Heart left ventricle (tissue), 16 donors: ENCODE results near the gene SV2A. TPM values are rescaled to one million over a fixed set of nuclear protein-coding genes. Genes with fewer than 3 reads are reported as not detected.
"Not testable (repeated sequence)": the region's sequence is repeated elsewhere in the genome, so short reads cannot be mapped to it uniquely, and the experiment has no call there.

ENCODE experiments used
- ATAC-seq, 4 donors: fragments of 200-7000 bp; cut with Tn5 transposase; one replicate each; pipeline ENCODE4 v1.9.1; 2020 to 2022; ENCODE audit warnings: moderate library complexity in 4 of 4, mild to moderate bottlenecking in 3 of 4, moderate number of reproducible peaks in 1 of 4
- DNase-seq, 5 donors: peaks; one replicate each; pipeline ENCODE4 v3.0.0-alpha.2; 2020
- H3K27ac ChIP-seq, 12 donors: fragments of 200-600 bp; sonication (generic) in 4 of 12; one replicate each; pipeline versions ENCODE4 v1.5.0 to v1.8.0; 2016 to 2022; ENCODE audit warnings: mild to moderate bottlenecking in 2 of 12
- H3K27me3 ChIP-seq, 9 donors: fragments of 200-600 bp; sonication (generic) in 2 of 9; one replicate each; pipeline versions ENCODE4 v1.5.1 to v1.8.0; 2016 to 2022; ENCODE audit warnings: mild to moderate bottlenecking in 3 of 9
- H3K36me3 ChIP-seq, 9 donors: fragments of 200-600 bp; sonication (generic) in 2 of 9; one replicate each; pipeline versions ENCODE4 v1.5.0 to v1.8.0; 2018 to 2022; ENCODE audit warnings: mild to moderate bottlenecking in 2 of 9
- H3K4me1 ChIP-seq, 12 donors: fragments of 200-600 bp; sonication (generic) in 4 of 12; one replicate each; pipeline versions ENCODE4 v1.5.0 to v1.8.0; 2016 to 2022; ENCODE audit warnings: mild to moderate bottlenecking in 3 of 12
- H3K4me3 ChIP-seq, 12 donors: fragments of 200-600 bp; sonication (generic) in 4 of 12; one replicate each; pipeline versions ENCODE4 v1.5.0 to v1.8.0; 2017 to 2022; ENCODE audit warnings: mild to moderate bottlenecking in 9 of 12, moderate library complexity in 4 of 12
- H3K9me3 ChIP-seq, 12 donors: fragments of 200-600 bp; sonication (generic) in 4 of 12; one replicate each; pipeline versions ENCODE4 v1.5.0 to v1.8.0; 2016 to 2022; ENCODE audit warnings: mild to moderate bottlenecking in 1 of 12
- POLR2A ChIP-seq, 2 donors: fragments of 450-650 bp; IDR thresholded peaks; one replicate each; pipeline ENCODE4 v1.6.1; 2017; ENCODE audit warnings: antibody characterized with exemption in 2 of 2, mild to moderate bottlenecking in 2 of 2, moderate library complexity in 2 of 2
- WGBS, 4 donors: extraction: QIAGEN DNeasy Blood & Tissue Kit in 2 of 4; methylation state at CpG; one replicate each; pipeline versions ENCODE4 v1.1.5 to v1.1.7; 2013 to 2018; 5-methylcytosine and 5-hydroxymethylcytosine counted together
- intact Hi-C, 10 donors: fragments of 100-400 bp; cut with DNase I; formaldehyde crosslinking; loops; one replicate each; pipeline versions ENCODE4 v1.11.1 to v1.14.2; 2022
- polyA plus RNA-seq, 2 donors: library from polyadenylated mRNA; stranded (reverse); fragments of 200-250 nt; gene quantifications; one replicate each; pipeline ENCODE4 v1.2.3, GENCODE V29; 2013
- total RNA-seq, 9 donors: library from RNA; depleted of rRNA in 2 of 9; stranded (reverse); fragments of >200 nt in 2 of 9; fragmentation: NEBNext Ultra II Directional in 3 of 9; extraction: Animal tissue kit (Norgen Biotek cat#: 25700) in 3 of 9; gene quantifications; one replicate each; pipeline versions ENCODE4 v1.1.0 to v1.2.4, GENCODE V29; 2016 to 2023
- TF ChIP-seq, protein P1 (sequence below), 12 donors: fragments of 200-600 bp; sonication (generic) in 4 of 12; IDR thresholded peaks; one replicate each; pipeline versions ENCODE4 v1.5.0 to v1.8.0; 2018 to 2022; ENCODE audit warnings: antibody characterized with exemption in 12 of 12, mild to moderate bottlenecking in 5 of 12
- donor health status: ischemic (EF 13 %, LVEDD 7.1; RV severe dilation, severe dysfunction).
- donor health status: healthy with polysubstance abuse.
- donor health status: DM: no; HTN: yes; CAD: no.
- donor health status: DM: no; HTN: no; CAD: no.
- donor health status: ischemic (EF 25% LVEDD 6.9; RV normal size, moderate dysfunction).
- donor health status: ischemic (EF 25% LVEDD 5.7; RV mildly dilated, moderate dysfunction).
- donor health status: healthy.
- donor health status: DM: yes; HTN: yes; CAD: no.
- donor health status: ischemic (EF 35%, LVEDD 5.7; RV mildly dilated, moderate dysfunction).
- donor health status: nonischemic (EF 11% LVEDD 7.7; RV severe dilation, severe dysfunction).
- donor health status: DM: yes; HTN: yes; CAD: no.
- donor health status: PGD.
- donor health status: ischemic (EF 29% LVEDD 5.4; RV normal size, mild dysfunction).
- donor health status: nonischemic (EF 23%, LVEDD 6.1; RV moderate dilation, normal function).

SV2A gene
- total and polyA plus RNA-seq, 11 donors: 0.20 to 1.4 (median 0.32) TPM

DNA sequence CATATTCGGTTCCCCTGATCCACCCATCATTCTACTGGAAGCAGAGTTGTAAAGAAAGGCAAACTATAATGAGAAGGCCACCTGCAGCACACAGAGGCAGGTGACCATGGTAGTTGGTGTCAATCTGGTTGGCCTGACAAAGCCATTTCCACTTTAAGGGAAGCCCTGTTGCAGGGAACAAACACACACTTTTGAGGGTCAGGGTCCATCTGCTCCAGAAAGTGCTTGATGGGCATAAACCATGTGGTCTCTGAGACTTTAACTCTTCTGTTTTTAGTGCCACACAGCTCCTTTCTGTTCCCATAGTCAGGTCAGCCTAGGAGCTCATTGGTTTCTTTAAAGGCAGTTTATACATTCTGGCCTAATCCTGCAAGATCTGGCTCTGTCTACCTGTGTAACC lies 35.8 kb downstream of the SV2A start:
- Histone ChIP-seq H3K27me3 (no peaks in the 10 kb centered on the region), H3K27ac (no peak overlapping the region), H3K4me1 (peaks cover 0 to 28% (median 17%) of the 10 kb centered on the region in 12 donors), H3K36me3 (no peaks in the 10 kb centered on the region), H3K4me3 (no peak overlapping the region), H3K9me3 (no peaks in the 10 kb centered on the region)
- 75 to 90% (median 86%) methylated on average over 1 of the region's 1 CpG for WGBS, 4 donors
- ATAC-seq (no peak), DNase-seq (no peak)
- intact Hi-C loops: no loop called here
- TF ChIP-seq, protein P1, sequence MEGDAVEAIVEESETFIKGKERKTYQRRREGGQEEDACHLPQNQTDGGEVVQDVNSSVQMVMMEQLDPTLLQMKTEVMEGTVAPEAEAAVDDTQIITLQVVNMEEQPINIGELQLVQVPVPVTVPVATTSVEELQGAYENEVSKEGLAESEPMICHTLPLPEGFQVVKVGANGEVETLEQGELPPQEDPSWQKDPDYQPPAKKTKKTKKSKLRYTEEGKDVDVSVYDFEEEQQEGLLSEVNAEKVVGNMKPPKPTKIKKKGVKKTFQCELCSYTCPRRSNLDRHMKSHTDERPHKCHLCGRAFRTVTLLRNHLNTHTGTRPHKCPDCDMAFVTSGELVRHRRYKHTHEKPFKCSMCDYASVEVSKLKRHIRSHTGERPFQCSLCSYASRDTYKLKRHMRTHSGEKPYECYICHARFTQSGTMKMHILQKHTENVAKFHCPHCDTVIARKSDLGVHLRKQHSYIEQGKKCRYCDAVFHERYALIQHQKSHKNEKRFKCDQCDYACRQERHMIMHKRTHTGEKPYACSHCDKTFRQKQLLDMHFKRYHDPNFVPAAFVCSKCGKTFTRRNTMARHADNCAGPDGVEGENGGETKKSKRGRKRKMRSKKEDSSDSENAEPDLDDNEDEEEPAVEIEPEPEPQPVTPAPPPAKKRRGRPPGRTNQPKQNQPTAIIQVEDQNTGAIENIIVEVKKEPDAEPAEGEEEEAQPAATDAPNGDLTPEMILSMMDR (IDR thresholded peaks at IDR 0.05): no peak
- TF ChIP-seq POLR2A (IDR thresholded peaks at IDR 0.05): no peak

DNA sequence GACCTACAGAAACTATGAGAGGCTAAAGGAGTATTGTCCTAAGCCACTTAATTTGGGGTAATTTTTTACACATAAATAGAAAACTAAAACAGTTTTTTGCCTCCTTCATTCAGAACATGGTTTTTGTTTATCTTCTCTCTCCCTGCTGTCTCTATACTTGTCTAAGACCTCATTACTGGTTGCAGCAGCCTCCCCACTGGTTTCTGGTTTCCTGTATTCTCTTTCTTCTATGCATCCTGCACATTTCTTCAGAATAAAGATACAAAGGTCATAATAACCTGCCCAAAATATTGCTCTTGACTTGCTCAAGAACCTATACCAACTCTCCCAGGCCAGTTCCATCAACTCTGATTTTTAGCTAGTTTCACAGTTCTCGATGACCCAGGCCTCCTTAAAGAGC lies 38.1 kb downstream of the SV2A start:
- H3K4me1 ChIP-seq: peaks cover 0 to 20% (median 11%) of the 10 kb centered on the region in 12 donors
- H3K27ac ChIP-seq: peak overlapping the region in 1 of 12 donors; percentile 29
- WGBS, 4 donors: 73 to 97% (median 93%) methylated on average over 1 of the region's 1 CpG
- ATAC-seq (no peak), DNase-seq (no peak)
- no peak for TF ChIP-seq POLR2A (IDR thresholded peaks at IDR 0.05)
- TF ChIP-seq, protein P1 (IDR thresholded peaks at IDR 0.05): no peak
- no peaks in the 10 kb centered on the region for H3K27me3 ChIP-seq
- H3K36me3 ChIP-seq: no peaks in the 10 kb centered on the region
- no peak overlapping the region for H3K4me3 ChIP-seq
- intact Hi-C loops: no loop called here
- no peaks in the 10 kb centered on the region for H3K9me3 ChIP-seq

DNA sequence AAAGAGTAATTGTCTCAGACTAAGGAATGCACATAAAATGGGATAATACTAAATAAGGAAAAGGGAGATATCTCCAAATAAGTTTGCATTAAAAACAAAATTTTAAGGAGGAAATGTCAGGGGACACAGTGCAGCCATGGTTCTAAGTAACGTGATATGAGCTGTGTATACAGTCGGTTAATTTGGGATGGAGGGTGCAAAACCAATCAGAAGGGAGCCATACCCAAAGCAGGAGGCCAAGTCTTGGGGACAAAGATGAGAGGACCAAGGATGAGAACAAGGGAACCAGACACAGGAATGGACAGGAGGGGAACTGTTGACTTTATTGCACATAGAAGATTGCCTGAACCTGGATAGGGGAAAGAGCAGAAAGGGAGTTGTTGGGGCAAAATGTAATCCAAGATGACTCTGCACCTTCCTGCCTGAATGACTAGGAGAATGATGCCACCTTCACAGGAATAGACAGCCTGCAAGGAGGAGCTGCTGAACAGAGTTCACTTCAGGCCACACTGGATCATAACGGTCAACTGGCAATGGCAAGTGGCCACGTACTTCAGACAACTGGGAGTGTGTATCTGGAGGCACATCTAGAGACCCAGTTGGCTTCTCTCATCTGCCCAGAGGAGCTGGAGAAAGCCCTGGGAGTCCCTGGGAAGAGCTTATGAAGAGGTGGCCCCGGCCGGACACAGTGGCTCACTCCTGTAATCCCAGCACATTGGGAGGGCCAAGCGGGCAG lies 40.3 kb downstream of the SV2A start:
- H3K36me3 ChIP-seq: no peaks in the 10 kb centered on the region
- intact Hi-C loops: no loop called here
- no peaks in the 10 kb centered on the region for H3K9me3 ChIP-seq
- H3K27me3 ChIP-seq: no peaks in the 10 kb centered on the region
- peaks cover 0 to 6% (median 0%) of the 10 kb centered on the region in 12 donors for H3K4me1 ChIP-seq
- TF ChIP-seq, protein P1 (IDR thresholded peaks at IDR 0.05): no peak
- no peak for TF ChIP-seq POLR2A (IDR thresholded peaks at IDR 0.05)
- 74 to 89% (median 84%) methylated on average over 7 of the region's 7 CpGs for WGBS, 4 donors
- DNase-seq: no peak
- H3K27ac ChIP-seq: no peak overlapping the region
- H3K4me3 ChIP-seq: no peak overlapping the region
- peak in 2 of 4 donors; percentile 42 to 49 for ATAC-seq

DNA sequence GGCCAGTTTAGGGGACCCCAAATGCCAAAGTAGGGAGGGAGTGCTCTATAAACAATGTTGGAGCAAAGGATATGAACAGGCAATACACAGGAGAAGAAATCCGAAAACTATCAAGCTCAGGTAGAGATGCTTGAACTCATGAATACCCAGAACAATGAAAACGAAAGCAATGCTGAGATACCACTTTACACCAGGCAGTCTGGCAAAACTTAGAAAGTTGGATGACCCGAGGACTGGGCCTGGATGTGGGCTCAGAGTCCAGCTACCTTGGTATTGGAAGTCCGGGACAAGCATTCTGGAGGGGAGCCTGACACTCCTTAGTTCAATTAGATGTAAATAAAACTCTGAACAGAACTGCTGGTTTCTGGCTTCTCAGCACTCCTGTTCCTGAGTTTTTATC lies 44.6 kb downstream of the SV2A start:
- DNase-seq, H3K27ac ChIP-seq, H3K4me3 ChIP-seq, ATAC-seq, H3K27me3 ChIP-seq, intact Hi-C loops, H3K36me3 ChIP-seq, H3K4me1 ChIP-seq, H3K9me3 ChIP-seq: not testable (repeated sequence)
- WGBS, 4 donors: no CpG with 5 or more reads among the region's 4 CpGs

DNA sequence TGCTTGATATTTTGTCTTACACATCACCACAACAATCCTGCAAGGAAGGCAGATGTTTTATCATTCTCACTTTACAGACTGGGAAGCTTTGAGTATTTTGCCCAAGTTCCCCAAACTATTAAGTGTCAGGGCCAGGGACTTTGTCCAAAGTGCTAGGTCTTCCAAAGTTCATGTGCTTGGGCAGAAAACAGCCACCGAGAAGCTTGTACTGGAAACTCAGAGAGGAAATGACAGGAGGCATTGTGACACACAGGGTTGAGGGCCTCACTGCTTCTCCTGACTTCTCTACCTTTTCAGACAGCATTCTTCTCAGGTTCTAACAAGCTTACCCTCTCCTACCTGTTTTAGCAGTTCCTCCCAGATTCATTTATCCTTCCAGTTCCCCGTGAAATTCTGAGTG lies 50.8 kb downstream of the SV2A start:
- H3K9me3 ChIP-seq, ATAC-seq, H3K36me3 ChIP-seq, H3K27ac ChIP-seq, intact Hi-C loops, H3K4me1 ChIP-seq, H3K4me3 ChIP-seq, H3K27me3 ChIP-seq, DNase-seq: not testable (repeated sequence)
- WGBS, 4 donors: no CpG with 5 or more reads among the region's 2 CpGs

DNA sequence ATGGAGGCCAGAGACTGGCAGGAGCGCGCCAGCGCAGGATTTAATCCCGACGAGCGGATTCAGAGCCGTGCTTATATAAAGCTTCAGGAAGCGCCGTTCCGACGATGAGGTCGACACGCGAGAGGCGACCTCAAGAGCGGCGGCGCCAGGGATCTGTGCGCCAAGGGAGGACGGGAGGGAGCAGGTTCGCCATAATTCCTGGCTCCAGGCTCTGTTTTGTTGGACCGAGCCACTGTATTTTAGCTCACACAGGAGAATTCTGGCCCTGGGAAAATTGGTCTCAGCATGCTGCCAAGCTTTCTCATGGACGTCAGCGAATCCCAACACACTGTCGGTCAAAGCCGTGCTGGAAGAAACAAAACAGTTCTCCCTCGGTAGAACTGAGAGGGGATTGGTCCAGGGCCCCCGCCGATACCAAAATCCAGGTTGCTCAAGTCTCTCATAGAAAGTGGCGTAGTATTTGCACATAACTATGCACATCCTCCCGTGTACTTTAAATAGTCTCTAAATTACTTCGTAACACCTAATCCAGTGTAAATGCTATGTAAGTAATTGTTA lies 56.1 kb downstream of the SV2A start:
- intact Hi-C loops, H3K36me3 ChIP-seq, H3K4me1 ChIP-seq, H3K27me3 ChIP-seq, H3K27ac ChIP-seq, H3K9me3 ChIP-seq, DNase-seq, H3K4me3 ChIP-seq: not testable (repeated sequence)
- WGBS, 4 donors: no CpG with 5 or more reads among the region's 32 CpGs
- peak; percentile 47 to 60 (median 52) for ATAC-seq

DNA sequence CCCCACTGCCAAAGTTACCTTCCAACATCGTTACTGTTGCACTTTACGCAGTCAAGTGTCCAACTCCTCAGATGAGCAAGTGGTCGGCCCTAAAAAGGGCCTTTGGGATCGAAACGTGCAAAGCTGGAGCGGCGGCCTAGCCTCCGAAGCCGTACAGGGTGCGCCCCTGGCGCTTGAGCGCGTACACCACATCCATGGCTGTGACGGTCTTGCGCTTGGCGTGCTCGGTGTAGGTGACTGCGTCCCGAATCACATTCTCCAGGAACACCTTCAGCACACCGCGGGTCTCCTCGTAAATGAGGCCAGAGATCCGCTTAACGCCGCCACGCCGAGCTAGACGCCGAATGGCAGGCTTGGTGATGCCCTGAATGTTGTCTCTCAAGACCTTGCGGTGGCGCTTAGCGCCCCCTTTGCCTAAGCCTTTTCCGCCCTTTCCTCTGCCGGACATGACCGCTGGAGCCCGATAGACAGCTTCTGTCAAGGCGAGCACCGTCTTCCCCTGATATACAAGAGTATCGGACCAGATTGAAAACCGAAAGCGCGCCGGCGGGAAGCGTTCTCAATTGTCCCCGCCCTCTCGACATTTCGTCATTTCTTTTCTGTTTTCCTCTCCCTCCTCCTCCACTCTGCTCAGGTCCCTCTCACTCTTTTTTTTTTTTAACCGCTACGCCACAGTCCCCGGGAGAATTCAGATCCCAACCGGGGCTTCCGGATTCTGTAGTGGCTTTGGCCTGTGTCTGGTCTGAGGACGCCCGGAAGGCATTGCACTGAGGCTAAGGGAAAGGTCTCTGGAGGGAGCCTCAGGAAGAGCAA lies 56.8 kb downstream of the SV2A start:
- DNase-seq, H3K4me1 ChIP-seq, H3K27me3 ChIP-seq, H3K27ac ChIP-seq, intact Hi-C loops, H3K4me3 ChIP-seq, H3K36me3 ChIP-seq, H3K9me3 ChIP-seq: not testable (repeated sequence)
- ATAC-seq: peak; percentile 88 to 91 (median 90)
- no CpG with 5 or more reads among the region's 55 CpGs for WGBS, 4 donors

DNA sequence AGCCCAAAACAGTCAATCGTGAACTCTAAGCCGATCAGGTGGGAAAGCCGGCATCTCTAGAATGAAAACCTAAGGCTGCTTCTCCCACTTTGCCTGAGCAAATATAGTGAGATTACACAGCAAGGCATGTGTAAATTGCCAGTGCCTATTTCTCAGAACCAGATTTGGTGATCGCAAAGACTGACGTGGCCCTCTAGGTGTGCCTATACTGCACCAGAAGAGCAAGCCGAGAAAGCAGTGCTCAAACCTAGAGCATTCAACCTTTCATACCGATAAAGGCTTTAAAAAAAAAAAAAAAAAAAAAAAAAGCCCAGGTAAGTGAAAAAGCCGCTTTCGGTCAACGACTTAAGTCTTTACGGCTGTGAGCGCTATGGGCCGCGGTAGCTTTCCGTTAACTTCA lies 57.4 kb downstream of the SV2A start:
- H3K4me1 ChIP-seq, H3K9me3 ChIP-seq, DNase-seq, H3K4me3 ChIP-seq, H3K36me3 ChIP-seq, H3K27ac ChIP-seq, intact Hi-C loops, H3K27me3 ChIP-seq: not testable (repeated sequence)
- no CpG with 5 or more reads among the region's 15 CpGs for WGBS, 4 donors
- ATAC-seq: peak in 2 of 4 donors; percentile 2 to 8
